ENCODE measurements around the gene AGBL5.

DNA sequence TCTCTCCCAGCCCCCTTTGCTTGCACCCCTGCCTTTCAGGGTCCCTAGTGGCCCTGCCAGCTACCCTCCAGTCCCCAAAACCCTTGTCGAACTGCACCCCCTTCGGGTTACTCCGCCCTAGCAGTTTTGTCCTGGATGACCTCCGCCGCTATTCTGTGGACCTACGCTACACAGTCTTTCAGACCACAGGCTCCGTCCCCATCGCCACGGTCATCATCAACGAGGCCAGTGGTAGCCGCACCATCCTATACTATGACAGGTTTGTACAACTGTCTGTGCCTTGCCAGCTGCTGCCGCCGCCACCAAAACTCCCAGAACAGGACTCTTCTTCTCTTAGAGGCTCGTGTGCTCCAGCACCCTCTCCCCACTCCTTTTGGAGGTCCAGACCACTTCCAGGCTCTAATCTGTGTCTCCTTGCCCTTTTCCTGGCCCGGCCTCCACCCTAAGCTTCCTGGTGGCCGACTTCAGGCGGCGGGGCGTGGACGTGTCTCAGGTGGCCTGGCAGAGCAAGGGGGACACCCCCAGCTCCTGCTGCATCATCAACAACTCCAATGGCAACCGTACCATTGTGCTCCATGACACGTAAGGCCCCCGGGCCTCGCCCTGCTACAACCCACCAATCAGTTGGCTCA lies 43.0 kb downstream of the AGBL5 start:
- TF ChIP-seq, protein P1, sequence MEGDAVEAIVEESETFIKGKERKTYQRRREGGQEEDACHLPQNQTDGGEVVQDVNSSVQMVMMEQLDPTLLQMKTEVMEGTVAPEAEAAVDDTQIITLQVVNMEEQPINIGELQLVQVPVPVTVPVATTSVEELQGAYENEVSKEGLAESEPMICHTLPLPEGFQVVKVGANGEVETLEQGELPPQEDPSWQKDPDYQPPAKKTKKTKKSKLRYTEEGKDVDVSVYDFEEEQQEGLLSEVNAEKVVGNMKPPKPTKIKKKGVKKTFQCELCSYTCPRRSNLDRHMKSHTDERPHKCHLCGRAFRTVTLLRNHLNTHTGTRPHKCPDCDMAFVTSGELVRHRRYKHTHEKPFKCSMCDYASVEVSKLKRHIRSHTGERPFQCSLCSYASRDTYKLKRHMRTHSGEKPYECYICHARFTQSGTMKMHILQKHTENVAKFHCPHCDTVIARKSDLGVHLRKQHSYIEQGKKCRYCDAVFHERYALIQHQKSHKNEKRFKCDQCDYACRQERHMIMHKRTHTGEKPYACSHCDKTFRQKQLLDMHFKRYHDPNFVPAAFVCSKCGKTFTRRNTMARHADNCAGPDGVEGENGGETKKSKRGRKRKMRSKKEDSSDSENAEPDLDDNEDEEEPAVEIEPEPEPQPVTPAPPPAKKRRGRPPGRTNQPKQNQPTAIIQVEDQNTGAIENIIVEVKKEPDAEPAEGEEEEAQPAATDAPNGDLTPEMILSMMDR (IDR thresholded peaks at IDR 0.05; ENCODE audit: low read length) = no peak
- TF ChIP-seq EZH2 (IDR thresholded peaks at IDR 0.05; ENCODE audit: borderline replicate concordance, low read length) = no peak
